LNCAP (cell line): ENCODE data around the gene DNAH3.

Experiments used
- CTCF ChIP-seq: fragments of 450-650 bp; IDR thresholded peaks from 2 replicates; pipeline ENCODE4 v1.5.1; 2017; ENCODE audit warnings: mild to moderate bottlenecking

Gene DNAH3

GRCh38 chr16:20901068-20901435 lies 249.6 kb downstream of the DNAH3 start:
- no peak for TF ChIP-seq CTCF

- no peak for TF ChIP-seq CTCF
Measured at GRCh38 chr16:20900299-20901067, 250.2 kb downstream of the DNAH3 start, which contains the start of the genes DCUN1D3 and LYRM1. DCUN1D3 (minus strand) TSS chr16:20900358; CDS start chr16:20862538, 37,820 bp downstream. LYRM1 (plus strand) TSS chr16:20900771; CDS start chr16:20915556, 14,785 bp downstream.

GRCh38 chr16:20899477-20900298 lies 251.0 kb downstream of the DNAH3 start:
- TF ChIP-seq CTCF: no peak

- TF ChIP-seq CTCF: no peak
Measured at GRCh38 chr16:20899071-20899470, 251.6 kb downstream of the DNAH3 start.

GRCh38 chr16:20897922-20898321 lies 252.7 kb downstream of the DNAH3 start:
- no peak for TF ChIP-seq CTCF

- TF ChIP-seq CTCF: no peak
Measured at GRCh38 chr16:20897253-20897897, 253.3 kb downstream of the DNAH3 start.

- TF ChIP-seq CTCF: no peak
Measured at GRCh38 chr16:20894388-20894787, 256.3 kb downstream of the DNAH3 start.
